Adipocyte (in vitro differentiated cells): ENCODE measurements around the gene TSPAN15.
"Not testable (repeated sequence)": the region's sequence is repeated elsewhere in the genome, so short reads cannot be mapped to it uniquely, and the experiment has no call there.

ENCODE experiments used
- DNase-seq: peaks from one replicate; pipeline ENCODE4 v3.0.0-alpha.2; 2015; ENCODE audit warnings: low read depth
- H3K27me3 ChIP-seq: replicated peaks from 2 replicates; pipeline ENCODE4 v1.7.0; 2013; ENCODE audit warnings: mild to moderate bottlenecking, low read length, moderate library complexity; ENCODE audit not compliant: control insufficient read depth, insufficient read depth
- H3K36me3 ChIP-seq: 2 replicates; pipeline ENCODE4 v1.7.0; 2013; ENCODE audit warnings: low read length, mild to moderate bottlenecking, moderate library complexity; ENCODE audit not compliant: control insufficient read depth, insufficient read depth, severe bottlenecking
- H3K4me1 ChIP-seq: 2 replicates; pipeline ENCODE4 v1.7.0; 2013; ENCODE audit warnings: mild to moderate bottlenecking, low read length, moderate library complexity; ENCODE audit not compliant: control insufficient read depth, insufficient read depth
- H3K4me3 ChIP-seq: 2 replicates; pipeline ENCODE4 v1.7.0; 2013; ENCODE audit warnings: mild to moderate bottlenecking, low read length, moderate library complexity
- H3K9ac ChIP-seq: 2 replicates; pipeline ENCODE4 v1.7.0; 2013; ENCODE audit warnings: mild to moderate bottlenecking, low read length, moderate library complexity
- H3K9me3 ChIP-seq: 2 replicates; pipeline ENCODE4 v1.7.0; 2013; ENCODE audit warnings: mild to moderate bottlenecking, low read length, moderate library complexity; ENCODE audit not compliant: control insufficient read depth

TSPAN15 gene

DNA sequence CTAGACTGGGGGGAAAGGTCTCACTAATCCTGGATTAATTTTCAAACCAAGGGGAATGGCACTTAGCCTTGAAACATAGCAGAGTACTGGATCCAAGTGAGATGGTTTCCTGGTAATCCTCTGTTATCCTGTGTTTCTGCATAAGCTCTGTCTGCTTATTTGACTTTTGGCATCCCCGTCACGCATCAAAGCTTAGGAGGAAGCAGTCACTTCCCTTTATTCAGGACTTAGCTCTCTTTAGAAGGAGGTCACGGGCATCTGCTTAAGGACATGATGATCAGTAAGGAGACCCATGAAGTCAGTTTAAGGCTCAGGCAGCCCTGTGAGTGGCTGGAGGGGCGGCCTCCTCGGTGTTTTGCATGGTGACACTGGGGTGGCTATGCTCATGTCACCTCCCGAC lies 30.0 kb downstream of the TSPAN15 start:
- Histone ChIP-seq H3K9ac (no peak overlapping the region), H3K4me3 (no peak overlapping the region), H3K4me1 (peaks cover 40% of the 10 kb centered on the region), H3K9me3 (no peaks in the 10 kb centered on the region), H3K27me3 (no peaks in the 10 kb centered on the region), H3K36me3 (no peaks in the 10 kb centered on the region)
- no peak for DNase-seq

DNA sequence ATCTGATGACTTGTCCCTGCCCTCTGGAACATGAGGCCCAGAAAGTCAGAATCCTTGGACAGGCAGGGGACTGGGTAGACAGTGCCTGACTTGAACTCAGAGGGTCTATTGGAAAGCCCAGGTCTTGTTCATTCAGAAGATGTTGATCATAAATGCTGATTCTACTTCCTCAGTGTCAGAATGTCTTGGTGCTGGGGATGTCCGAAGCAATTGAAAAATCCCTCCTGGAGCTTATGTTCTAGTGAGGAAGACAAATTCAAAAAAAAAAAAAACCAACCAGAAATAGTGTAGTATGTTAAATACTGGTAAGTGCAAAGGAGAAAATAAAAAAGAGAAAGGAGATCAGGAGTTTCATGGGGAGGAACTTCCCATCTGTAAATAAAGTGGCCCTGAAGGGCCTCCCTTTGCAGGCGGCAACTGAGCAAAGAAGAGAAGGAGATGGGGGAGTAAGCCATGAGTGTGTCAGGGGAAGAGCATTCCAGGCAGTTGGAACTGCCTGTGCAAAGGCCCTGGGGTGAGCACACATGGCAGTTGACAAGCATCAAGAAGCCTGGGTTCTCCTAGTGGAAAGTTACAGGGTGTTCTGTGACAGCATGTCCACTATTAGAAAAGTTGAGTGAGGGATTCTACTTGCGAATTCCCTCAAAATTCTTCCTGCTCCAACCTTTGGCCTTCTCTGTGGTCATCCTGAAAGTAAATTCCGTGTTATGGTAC lies 30.7 kb downstream of the TSPAN15 start:
- Histone ChIP-seq H3K9me3 (no peaks in the 10 kb centered on the region), H3K36me3 (no peaks in the 10 kb centered on the region), H3K4me1 (peaks cover 45% of the 10 kb centered on the region), H3K4me3 (no peak overlapping the region), H3K9ac (no peak overlapping the region), H3K27me3 (no peaks in the 10 kb centered on the region)
- no peak for DNase-seq

DNA sequence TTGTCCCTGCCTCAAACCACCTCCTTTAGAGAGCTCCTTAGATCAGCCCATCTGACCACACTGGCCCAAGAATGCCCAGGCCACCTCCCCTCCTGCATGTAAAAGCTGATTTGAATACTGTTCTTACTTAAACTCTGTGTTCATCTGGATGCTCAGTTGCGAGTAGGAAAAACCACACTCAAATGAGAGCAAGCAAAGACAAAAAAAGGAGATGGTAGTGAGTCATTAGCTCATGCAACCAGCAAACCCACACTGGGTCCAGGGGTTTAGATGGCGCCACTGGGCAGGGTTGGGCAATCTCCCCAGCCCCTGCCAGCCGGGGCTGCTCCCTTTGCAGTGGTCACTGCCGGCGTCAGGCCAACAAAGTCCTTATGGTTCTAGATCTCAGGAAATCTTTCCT lies 32.7 kb downstream of the TSPAN15 start:
- Histone ChIP-seq H3K4me3 (no peak overlapping the region), H3K4me1 (peaks cover 46% of the 10 kb centered on the region), H3K9me3 (peaks cover 14% of the 10 kb centered on the region), H3K9ac (no peak overlapping the region), H3K36me3 (no peaks in the 10 kb centered on the region), H3K27me3 (no peaks in the 10 kb centered on the region)
- DNase-seq, result no peak

DNA sequence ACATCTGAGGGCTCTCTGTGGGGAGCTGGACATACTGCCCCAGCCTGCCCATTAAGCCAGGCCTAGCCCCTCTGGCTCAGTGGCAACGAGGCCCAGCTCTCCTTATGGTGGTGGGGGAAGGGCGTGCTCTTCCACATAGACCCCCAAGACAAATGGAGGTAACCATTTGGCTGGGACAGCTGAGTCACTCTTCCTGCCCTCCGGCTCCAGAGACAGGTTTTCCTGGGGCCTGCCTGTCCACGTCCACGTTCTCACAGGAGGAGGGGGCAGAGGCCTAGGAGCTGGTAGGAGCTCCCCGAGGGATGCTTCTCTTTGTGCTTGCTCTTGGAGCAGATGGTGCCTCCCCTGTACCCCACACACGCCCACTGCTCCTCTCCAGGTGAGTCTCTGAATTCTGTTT lies 33.5 kb downstream of the TSPAN15 start:
- peaks cover 21% of the 10 kb centered on the region for H3K9me3 ChIP-seq
- no peak for DNase-seq
- no peak overlapping the region for H3K4me3 ChIP-seq
- no peaks in the 10 kb centered on the region for H3K36me3 ChIP-seq
- peaks cover 38% of the 10 kb centered on the region for H3K4me1 ChIP-seq
- H3K27me3 ChIP-seq, result no peaks in the 10 kb centered on the region
- no peak overlapping the region for H3K9ac ChIP-seq

DNA sequence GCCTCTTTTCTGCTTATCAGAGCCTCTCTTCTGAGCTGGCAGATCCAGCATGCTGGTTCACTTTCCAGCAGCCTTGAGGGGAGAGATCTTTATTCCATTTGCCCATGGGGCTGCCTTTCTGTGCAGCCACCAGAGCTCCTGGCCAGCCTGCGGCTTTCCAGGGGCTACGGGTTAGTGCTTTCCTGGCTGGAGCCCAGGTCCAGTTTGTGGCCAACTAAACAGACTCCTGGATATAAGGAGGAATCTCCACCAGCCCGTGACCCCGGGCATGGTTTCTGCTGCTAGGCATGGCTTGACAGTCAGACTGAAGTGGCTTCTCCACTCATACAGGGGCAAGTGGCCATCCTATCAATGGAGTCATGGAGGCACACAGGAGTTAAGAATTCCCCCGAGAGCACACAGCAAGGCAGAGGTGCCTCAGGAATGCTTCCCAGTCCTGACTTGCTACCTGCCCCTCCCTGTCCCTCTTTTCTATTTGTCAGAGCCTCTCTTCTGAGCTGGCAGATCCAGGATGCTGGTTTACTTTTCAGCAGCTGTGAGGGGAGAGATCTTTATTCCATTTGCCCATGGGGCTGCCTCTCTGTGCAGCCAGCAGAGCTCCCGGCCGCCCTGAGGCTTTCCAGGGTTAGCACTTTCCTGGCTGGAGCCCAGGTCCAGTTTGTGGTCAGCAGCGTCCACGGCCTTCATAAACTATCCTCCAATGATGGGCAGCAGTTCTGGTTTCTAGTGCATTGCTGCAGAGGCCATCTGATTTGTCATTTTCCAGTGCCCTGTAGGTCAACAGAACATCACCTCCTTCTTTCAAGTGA lies 35.9 kb downstream of the TSPAN15 start:
- Histone ChIP-seq H3K36me3 (peaks cover 2% of the 10 kb centered on the region), H3K9me3 (peaks cover 21% of the 10 kb centered on the region), H3K27me3 (no peaks in the 10 kb centered on the region), H3K9ac (no peak overlapping the region), H3K4me3 (no peak overlapping the region), H3K4me1 (peaks cover 23% of the 10 kb centered on the region)
- DNase-seq, result peak; percentile 32

DNA sequence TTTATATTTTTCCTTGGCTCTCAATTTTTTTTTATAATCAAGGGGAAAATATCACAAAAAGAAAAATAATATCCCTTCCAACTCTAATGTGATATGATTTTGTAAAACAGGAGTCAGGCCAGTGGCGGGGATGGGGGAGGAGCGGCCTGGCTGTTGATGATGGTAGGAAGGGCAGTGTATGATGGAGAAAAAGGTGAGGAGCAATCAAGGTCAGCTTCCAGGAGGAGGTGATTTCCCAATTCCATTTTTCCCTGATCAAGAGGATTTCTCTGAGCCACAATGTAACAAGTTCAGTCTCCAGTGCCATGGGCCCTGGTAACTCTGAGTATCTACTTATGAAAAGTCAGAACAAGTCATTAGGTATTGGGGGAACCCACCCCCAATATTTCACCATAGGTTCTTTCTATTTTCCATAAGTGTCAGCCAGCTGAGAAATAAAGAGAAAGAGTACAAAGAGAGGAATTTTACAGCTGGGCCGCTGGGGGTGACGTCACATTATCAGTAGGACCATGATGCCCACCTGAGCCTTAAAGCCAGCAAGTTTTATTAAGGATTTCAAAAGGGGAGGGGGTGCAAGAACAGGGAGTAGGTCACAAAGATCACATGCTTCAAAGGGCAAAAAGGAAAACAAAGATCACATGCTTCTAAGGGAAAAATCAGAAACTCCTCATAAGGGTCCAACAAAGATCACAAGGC lies 37.0 kb downstream of the TSPAN15 start:
- not testable (repeated sequence) for H3K27me3 ChIP-seq, DNase-seq, H3K4me3 ChIP-seq, H3K9ac ChIP-seq, H3K36me3 ChIP-seq
- H3K9me3 ChIP-seq, result peaks cover 21% of the 10 kb centered on the region
- peaks cover 18% of the 10 kb centered on the region for H3K4me1 ChIP-seq

DNA sequence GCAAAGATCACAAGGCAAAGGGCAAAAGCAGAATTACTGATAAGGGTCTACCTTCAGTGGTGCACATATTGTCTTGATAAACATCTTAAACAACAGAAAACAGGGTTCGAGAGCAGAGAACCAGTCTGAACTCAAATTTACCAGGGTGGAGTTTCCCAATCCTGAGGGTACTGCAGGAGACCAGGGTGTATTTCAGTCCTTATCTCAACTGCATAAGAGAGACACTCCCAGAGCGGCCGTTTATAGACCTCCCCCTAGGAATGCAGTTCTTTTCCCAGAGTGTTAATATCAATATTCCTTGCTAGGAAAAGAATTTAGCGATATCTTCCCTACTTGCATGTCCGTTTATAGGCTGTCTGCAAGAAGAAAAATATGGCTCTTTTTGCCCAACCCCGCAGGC lies 37.6 kb downstream of the TSPAN15 start:
- H3K4me3 ChIP-seq, H3K36me3 ChIP-seq, DNase-seq, H3K9ac ChIP-seq, H3K27me3 ChIP-seq: not testable (repeated sequence)
- peaks cover 21% of the 10 kb centered on the region for H3K9me3 ChIP-seq
- H3K4me1 ChIP-seq, result peaks cover 12% of the 10 kb centered on the region

DNA sequence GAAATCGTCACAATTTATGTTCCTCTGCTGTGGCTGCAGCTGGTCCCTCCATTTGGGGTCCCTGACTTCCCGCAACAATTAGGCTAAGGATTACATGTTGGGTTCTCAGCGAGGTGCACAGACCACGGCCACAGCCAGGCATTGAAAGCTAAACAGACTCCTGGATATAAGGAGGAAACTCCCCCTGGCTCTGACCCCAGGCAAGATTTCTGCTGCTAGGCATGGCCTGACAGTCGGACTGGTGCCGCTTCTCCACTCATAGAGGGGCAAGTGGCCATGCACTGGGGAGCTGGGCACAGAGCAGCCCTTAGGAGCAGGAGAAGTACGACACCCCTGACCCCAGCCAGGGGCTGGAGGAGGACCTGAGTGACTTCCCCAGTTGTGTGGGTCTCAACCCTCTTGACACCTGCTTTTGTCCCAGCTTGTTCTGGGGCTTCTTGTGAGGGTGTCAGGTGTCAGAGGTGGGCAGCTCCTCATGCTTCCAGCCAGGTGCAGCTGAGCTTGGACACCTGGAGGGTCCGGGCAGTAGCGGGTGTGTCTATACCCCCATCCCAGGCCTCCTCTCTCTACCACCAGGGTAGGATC lies 38.3 kb downstream of the TSPAN15 start:
- no peak overlapping the region for H3K4me3 ChIP-seq
- H3K9me3 ChIP-seq, result peaks cover 21% of the 10 kb centered on the region
- H3K9ac ChIP-seq, result no peak overlapping the region
- DNase-seq, result no peak
- peaks cover 8% of the 10 kb centered on the region for H3K4me1 ChIP-seq
- peaks cover 4% of the 10 kb centered on the region for H3K27me3 ChIP-seq
- H3K36me3 ChIP-seq, result peaks cover 2% of the 10 kb centered on the region

DNA sequence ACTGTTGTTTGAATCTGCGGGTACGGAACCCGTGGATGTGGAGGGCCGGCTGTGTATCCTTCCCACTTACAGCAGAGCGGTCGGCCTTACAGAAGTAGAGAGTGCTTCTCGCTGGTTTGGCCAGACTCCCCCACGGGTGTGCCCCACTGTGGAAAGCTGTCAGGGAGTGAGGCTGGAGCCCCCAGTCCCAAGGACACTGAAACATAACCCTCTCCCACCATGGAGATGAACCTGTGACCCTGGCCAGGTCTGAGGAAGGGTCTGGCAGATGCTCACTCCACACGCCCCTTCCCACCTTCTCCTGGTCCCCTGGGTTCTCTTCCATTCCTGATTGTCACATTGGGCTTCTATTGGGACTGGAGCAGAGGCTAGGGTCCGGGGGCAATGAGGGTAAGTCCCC lies 39.6 kb downstream of the TSPAN15 start:
- Histone ChIP-seq H3K27me3 (peaks cover 4% of the 10 kb centered on the region), H3K9ac (no peak overlapping the region), H3K36me3 (peaks cover 7% of the 10 kb centered on the region), H3K4me3 (no peak overlapping the region), H3K4me1 (peaks cover 8% of the 10 kb centered on the region), H3K9me3 (peaks cover 21% of the 10 kb centered on the region)
- no peak for DNase-seq

DNA sequence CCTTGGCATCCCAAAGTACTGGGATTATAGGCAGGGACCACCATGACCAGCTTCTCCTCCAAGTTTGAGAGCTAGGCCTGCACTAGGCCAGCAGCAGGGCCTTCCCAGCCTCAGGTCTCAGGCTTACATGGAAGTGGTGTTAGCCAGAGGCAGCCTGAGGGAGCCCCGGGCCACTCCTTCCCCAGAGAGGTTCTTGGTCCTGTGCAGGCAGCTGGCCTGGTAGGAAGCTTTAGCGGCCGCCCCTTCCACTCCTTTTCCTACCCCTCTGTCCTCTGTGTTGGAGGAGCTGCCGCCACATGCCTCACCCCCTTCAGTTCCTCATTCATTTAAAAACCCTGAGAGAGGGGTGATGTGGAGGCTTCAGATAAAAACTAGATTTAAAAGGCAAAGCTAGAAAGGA lies 40.3 kb downstream of the TSPAN15 start:
- no peak for DNase-seq
- no peak overlapping the region for H3K4me3 ChIP-seq
- peaks cover 7% of the 10 kb centered on the region for H3K4me1 ChIP-seq
- peaks cover 21% of the 10 kb centered on the region for H3K9me3 ChIP-seq
- no peak overlapping the region for H3K9ac ChIP-seq
- peaks cover 7% of the 10 kb centered on the region for H3K36me3 ChIP-seq
- peaks cover 4% of the 10 kb centered on the region for H3K27me3 ChIP-seq
